Pancreas (tissue), 10 donors: ENCODE data around the gene PNLDC1. TPM values are rescaled to one million over a fixed set of nuclear protein-coding genes. Genes with fewer than 3 reads are reported as not detected.

Experiments
- ATAC-seq, 4 donors: fragments of 200-7000 bp; cut with Tn5 transposase; one replicate each; pipeline versions ENCODE4 v1.8.0 to v1.9.1; 2020; ENCODE audit warnings: mild to moderate bottlenecking in 4 of 4, moderate library complexity in 4 of 4
- DNase-seq, 6 donors: peaks; one replicate each; pipeline ENCODE4 v3.0.0-alpha.2; 2020
- FAIRE-seq: peaks from 2 replicates; lab custom pipeline; 2012; peaks lifted over from hg19 to GRCh38; lab: Jason Lieb, UNC
- H3K27ac ChIP-seq, 4 donors: fragments of 200-600 bp; sonication (generic); 1 replicate in 3 of 4; 2 replicates in 1 of 4; pipeline versions ENCODE4 v1.5.0 to v1.8.0; 2020
- H3K27me3 ChIP-seq, 4 donors: fragments of 200-600 bp; one replicate each; pipeline ENCODE4 v1.8.0; 2021
- H3K36me3 ChIP-seq, 3 donors: fragments of 200-600 bp; sonication (generic) in 1 of 3; one replicate each; pipeline versions ENCODE4 v1.5.0 to v1.8.0; 2020 to 2021
- H3K4me1 ChIP-seq, 3 donors: fragments of 200-600 bp; one replicate each; pipeline ENCODE4 v1.8.0; 2021
- H3K4me3 ChIP-seq, 4 donors: fragments of 200-600 bp; sonication (generic) in 2 of 4; one replicate each; pipeline versions ENCODE4 v1.5.0 to v1.8.0; 2020 to 2021
- H3K9me3 ChIP-seq, 4 donors: fragments of 200-600 bp; one replicate each; pipeline ENCODE4 v1.8.0; 2021
- CTCF ChIP-seq, 4 donors: fragments of 200-600 bp; sonication (generic) in 3 of 4; IDR thresholded peaks; one replicate each; pipeline versions ENCODE4 v1.5.0 to v1.8.0; 2021; ENCODE audit warnings: antibody characterized with exemption in 4 of 4
- WGBS, 2 donors: extraction: QIAGEN DNeasy Blood & Tissue Kit; methylation state at CpG; one replicate each; pipeline ENCODE4 v1.1.7; 2013; 5-methylcytosine and 5-hydroxymethylcytosine counted together
- intact Hi-C, 3 donors: fragments of 100-400 bp; cut with DNase I; formaldehyde crosslinking; loops; one replicate each; pipeline versions ENCODE4 v1.11.1 to v1.14.2; 2022
- polyA plus RNA-seq, 2 donors: library from polyadenylated mRNA; stranded (reverse); fragments of 200-250 nt; gene quantifications; one replicate each; pipeline ENCODE4 v1.2.3, GENCODE V29; 2013
- total RNA-seq, 6 donors: library from RNA; stranded (reverse); fragmentation: NEBNext Ultra II Directional in 4 of 6; extraction: Animal tissue kit (Norgen Biotek cat#: 25700) in 4 of 6; gene quantifications; one replicate each; pipeline versions ENCODE4 v1.2.1 to v1.2.4, GENCODE V29; 2021 to 2023
- donor health status: healthy with polysubstance abuse.
- donor health status: DM: no; HTN: no; CAD: no; lungs with moderate emphysema.
- donor health status: DM: no; HTN: no; CAD: no.
- donor health status: control.
- donor health status: control.
- donor health status: Bipolar disorder and iron deficiency.
- donor health status: DM: yes; HTN: yes; CAD: no.
- donor health status: DM: no; HTN: no; CAD: no.
- donor health status: DM: no; HTN: no; CAD: no.
- donor health status: DM: yes; HTN: yes; CAD: no.

Gene PNLDC1
- total RNA-seq (1 to 10 TPM in 1 of 6 donors, under 1 TPM in 5; 0.21 to 1.4 (median 0.46) TPM), polyA plus RNA-seq (1 to 10 TPM; 1.4 to 1.7 TPM)

- WGBS, 2 donors = 88 to 92% methylated on average over 49 to 50 of the region's 50 CpGs
- Histone ChIP-seq H3K27me3 (no peaks in the 10 kb centered on the region), H3K4me1 (no peaks in the 10 kb centered on the region), H3K36me3 (peaks cover 0 to 19% (median 4%) of the 10 kb centered on the region in 3 donors), H3K9me3 (no peaks in the 10 kb centered on the region), H3K4me3 (no peak within 1 kb of the TSS), H3K27ac (no peak within 1 kb of the TSS)
- ATAC-seq (no peak), DNase-seq (no peak), FAIRE-seq (no peak)
- TF ChIP-seq CTCF (IDR thresholded peaks at IDR 0.05) = no peak
- intact Hi-C loops = no loop called here
Measured at GRCh38 chr6:159800141-159800865, at the start of gene PNLDC1. Gene PNLDC1 (plus strand): TSS chr6:159800276. CDS start chr6:159800308, 32 bp downstream.

- ATAC-seq = no peak
- Histone ChIP-seq H3K36me3 (peaks cover 6 to 54% (median 30%) of the 10 kb centered on the region in 3 donors), H3K9me3 (no peaks in the 10 kb centered on the region), H3K4me1 (no peaks in the 10 kb centered on the region), H3K4me3 (no peak overlapping the region), H3K27me3 (no peaks in the 10 kb centered on the region), H3K27ac (no peak overlapping the region)
- WGBS, 2 donors = 79 to 87% methylated on average over 3 of the region's 3 CpGs
- no peak for TF ChIP-seq CTCF (IDR thresholded peaks at IDR 0.05)
- intact Hi-C loops = no loop called here
- no peak for FAIRE-seq
- no peak for DNase-seq
Measured at GRCh38 chr6:159751448-159751847, 48.6 kb upstream of the PNLDC1 start.

GRCh38 chr6:159753081-159753872 is 46.8 kb upstream of the PNLDC1 start:
- peaks cover 0 to 39% (median 23%) of the 10 kb centered on the region in 3 donors for H3K36me3 ChIP-seq
- FAIRE-seq = no peak
- TF ChIP-seq CTCF (IDR thresholded peaks at IDR 0.05) = no peak
- DNase-seq = no peak
- no peaks in the 10 kb centered on the region for H3K4me1 ChIP-seq
- no peak overlapping the region for H3K27ac ChIP-seq
- H3K4me3 ChIP-seq = no peak overlapping the region
- intact Hi-C loops = no loop called here
- no peaks in the 10 kb centered on the region for H3K27me3 ChIP-seq
- no peak for ATAC-seq
- no peaks in the 10 kb centered on the region for H3K9me3 ChIP-seq
- 81 to 84% methylated on average over 6 of the region's 6 CpGs for WGBS, 2 donors

- ATAC-seq (no peak), DNase-seq (no peak), FAIRE-seq (no peak)
- TF ChIP-seq CTCF (IDR thresholded peaks at IDR 0.05) = no peak
- no peak overlapping the region for H3K27ac ChIP-seq
- intact Hi-C loops = no loop called here
- no peak overlapping the region for H3K4me3 ChIP-seq
- WGBS, 2 donors = 81 to 88% methylated on average over 2 of the region's 2 CpGs
- peaks cover 0 to 29% (median 23%) of the 10 kb centered on the region in 3 donors for H3K36me3 ChIP-seq
- H3K9me3 ChIP-seq = no peaks in the 10 kb centered on the region
- no peaks in the 10 kb centered on the region for H3K4me1 ChIP-seq
- H3K27me3 ChIP-seq = no peaks in the 10 kb centered on the region
Measured at GRCh38 chr6:159754401-159754800, 45.7 kb upstream of the PNLDC1 start.
